Activated CD4-positive, CD25-positive, alpha-beta regulatory T cell treated with anti-CD3 and anti-CD28 coated beads, Interleukin-2, amount 50 U/mL, for 24 hours (primary cell): ENCODE data around the gene KRT79.
A peak's percentile ranks its signal among the peaks of the same experiment; 100 is the strongest.
"Not testable (repeated sequence)": the region's sequence is repeated elsewhere in the genome, so short reads cannot be mapped to it uniquely, and the experiment has no call there.

Experiments
- ATAC-seq, 2 donors: fragments of 150-1000 bp; cut with Tn5 transposase; one replicate each; pipeline ENCODE4 v1.10.0; 2021; ENCODE audit warnings: mild to moderate bottlenecking in 1 of 2, moderate library complexity in 1 of 2

KRT79 gene

DNA sequence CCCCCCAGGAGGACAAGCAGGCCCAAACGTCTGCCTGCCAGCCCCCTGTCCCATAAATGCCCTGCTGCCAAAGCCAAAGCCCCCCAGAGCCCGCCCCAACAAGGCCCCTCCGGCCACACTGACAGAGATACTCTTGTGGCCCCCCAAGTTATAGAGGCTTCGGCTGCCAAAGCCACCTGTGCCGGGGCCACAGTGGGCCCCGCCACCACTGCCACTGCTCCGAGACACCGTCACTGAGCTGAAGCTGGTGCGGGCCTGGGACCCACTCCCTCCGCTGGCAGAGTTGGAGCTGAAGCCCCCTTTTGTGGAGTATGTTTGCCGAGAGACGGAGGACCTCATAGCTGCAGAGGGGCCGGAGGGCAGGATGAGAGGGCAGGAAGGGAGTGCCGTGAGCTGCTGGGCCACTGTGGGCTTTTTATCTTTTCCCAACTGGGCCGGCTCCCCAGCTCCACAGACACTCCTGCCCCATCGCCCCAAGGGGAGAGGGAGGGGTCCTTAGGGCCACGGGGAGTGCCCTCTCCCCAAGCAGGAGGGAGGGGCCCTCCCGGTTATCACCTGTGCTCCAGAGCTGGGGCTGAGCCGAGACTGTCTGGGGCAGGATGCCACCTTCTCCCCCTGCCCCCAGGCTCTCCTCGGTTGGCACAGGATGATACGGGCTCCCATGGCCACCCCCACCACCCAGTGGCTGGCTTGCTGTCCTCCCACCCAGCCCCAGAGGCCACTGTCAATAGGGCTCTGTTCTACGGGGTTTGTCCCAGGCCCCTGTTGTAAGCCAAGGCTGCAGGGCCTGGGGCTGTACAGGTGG lies at the start of gene KRT79:
Gene KRT79 (minus strand): TSS at position 390 of the 805 bp plus-strand sequence. CDS start 51 bp downstream, at position 339.
- ATAC-seq, result no peak

DNA sequence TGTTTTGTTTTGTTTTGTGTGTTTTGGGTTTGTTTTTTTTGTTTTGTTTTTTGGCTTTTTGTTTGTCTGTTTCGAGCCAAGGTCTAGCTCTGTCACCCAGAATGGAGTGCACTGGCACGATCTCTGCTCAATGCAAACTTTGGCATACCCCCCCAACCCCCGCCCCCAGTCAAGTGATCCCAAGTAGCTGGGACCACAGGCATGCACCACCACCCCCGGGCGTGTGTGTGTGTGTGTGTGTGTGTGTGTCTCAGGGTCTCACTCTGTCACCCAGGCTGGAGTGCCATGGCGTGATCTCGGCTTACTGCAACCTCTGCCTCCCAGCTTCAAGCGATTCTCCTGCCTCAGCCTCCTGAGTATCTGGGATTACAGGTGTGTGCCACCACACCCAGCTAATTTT lies 46.4 kb upstream of the KRT79 start:
- not testable (repeated sequence) for ATAC-seq

DNA sequence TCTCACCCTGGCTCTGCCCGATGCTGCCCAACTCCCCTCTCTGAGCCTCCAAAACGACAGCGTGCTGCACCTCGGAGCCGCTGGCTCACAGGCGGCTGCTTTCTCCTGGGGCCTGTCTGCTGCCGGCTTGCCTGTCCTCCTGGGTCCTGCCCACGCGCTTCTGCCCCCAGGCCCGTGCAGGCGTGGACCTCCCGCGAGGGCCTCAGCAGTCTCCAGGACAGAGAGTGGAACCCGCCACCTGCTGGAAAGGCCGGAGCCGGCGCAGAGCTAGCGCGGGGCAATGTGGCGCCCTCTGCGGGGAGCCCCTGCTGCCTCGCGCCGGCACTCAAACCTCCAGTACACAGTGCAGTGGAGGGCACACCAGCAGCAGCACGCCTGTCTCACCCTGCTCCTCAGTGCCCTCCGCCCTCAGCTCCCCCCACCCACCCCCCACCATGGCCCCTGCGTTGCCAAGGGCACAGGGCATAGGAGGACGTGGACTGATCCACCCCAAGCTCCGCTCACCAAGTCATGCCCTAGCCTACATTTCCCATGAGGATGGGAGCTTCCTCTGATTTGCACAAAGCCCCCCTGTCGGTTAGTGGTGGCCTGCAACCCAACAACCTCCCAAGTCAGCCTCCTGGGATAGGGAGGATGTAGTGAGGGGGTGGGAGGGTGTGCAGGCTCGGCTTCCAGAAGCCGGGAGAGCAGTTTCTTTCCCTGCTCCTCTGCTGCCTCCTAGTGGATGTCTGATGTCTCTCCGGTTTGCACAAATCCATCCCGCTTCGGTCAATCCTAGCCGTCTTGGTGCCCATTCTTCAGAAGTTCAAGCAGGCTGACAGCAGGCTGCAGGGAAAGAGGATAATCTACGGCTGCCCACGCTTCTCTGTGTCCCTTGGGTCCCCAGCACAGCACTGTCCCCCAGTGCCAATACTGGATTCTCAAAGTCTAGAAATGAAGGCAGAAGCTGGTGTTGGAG lies 45.6 kb upstream of the KRT79 start:
- peak; percentile 89 to 90 for ATAC-seq

DNA sequence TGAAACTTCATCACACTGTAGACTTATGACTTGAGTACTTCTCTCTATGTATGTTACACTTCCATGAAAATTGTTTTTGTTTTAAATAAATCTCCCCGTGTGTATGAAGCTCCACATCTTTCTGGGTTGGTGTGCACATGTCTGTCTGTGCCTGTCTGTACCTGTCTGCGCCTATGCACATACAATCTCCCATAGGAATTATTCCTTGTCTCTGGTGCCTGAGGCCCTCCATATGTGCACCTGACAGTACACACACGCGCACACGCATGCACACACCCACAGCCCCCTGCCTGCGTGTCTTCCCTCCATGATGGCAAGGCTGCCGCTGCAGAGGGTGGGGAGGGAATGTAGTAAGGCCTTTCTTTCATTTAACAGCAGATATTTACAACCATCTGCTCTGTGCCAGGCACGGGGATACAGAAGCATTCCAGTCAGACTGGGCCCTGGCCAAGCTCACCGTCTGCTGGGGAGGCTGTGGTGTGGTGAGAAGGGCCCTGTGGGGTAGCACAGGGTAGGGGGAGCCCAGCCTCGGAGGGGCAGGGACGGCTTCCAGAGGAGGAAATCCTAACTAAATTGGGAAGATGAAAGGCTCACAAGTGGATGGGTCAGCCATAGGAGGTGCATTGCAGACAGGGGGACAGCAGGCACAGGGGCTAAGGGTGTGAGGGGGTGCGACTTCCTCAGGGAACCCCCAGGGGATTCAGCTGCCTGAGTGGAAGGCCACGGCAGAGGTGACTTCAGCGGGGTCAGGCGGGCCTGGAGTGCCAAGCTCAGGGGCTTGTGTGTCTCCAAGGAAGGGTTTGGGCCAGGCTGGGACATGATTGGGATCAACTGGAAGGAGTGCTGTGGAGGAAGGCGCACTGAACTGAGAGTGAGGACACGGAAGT lies 44.6 kb upstream of the KRT79 start:
- no peak for ATAC-seq

DNA sequence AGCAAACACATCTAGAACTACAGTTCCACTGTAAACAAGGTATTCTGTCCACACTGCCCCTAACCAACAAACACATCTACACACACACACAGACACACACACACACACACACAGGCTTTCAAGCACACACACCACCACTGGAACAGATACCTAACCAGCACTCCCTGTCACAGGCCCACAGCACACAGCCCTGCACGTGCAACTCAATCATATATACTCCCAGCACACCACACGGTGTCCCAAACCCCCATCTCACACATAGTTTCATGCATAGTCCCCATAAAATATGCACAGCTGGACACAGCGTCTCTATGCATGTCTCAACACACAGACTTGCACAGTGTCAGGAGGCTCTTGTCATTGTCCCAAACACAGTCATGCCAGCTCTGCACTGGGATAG lies 43.1 kb upstream of the KRT79 start:
- no peak for ATAC-seq

DNA sequence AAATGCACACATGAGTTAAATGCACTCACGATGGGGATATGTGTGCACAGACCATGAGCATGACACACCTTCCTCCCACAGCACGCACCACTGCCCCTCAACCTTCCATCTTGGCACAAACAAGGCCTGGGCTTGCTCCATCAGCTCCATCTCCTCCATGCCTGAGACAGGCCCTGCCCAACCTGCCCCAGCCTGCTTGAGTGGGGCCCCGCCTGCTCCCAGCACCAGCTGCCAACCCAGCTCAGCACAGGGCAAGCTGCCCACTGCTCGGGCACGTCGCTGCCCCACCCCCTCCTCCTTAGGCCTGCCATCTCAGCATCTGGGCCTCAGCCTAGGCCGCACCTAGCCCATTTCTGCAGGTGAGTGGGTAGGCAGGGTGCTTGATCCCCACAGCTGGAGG lies 42.3 kb upstream of the KRT79 start:
- ATAC-seq, result no peak

DNA sequence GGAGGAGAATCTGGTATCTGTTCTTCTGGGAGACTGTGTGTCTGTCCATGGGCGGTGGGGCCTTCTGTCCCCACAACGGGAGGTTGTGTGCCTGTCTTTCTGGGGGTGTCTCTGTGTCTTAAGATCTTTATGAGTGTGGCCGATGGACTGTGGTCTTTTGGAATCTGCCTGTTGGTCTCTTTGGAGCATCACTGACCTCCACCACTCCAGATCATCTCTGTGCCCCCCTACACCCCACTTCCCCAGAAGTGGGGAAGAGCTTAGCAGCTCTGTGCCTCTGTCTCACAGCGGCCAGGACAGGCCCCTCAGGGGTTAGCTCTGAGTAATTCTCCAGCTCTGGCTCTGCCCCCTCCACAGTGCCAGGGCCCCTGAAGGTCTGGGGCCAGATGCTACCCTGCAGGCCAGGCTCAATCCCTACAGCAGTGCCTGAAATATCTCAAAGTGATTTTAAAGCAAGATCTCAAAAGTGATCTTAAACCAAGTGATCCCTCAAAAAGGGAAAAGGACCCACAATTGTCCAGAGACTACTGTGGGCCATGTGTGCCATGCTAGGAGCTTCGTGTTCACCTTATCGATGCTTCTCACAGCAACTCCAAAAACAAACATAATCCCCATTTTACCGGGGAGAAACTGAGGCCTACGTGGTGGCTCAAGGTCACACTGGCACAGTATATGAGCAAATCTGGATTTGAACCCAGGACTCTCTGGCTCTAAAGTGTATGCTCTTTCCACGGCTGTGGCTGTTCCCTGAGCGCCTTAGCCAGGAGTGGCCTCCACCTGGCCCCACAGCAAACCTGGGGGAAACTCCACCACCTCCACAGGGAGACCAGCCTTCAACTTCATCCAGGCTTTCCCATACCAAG lies 40.7 kb upstream of the KRT79 start:
- no peak for ATAC-seq

DNA sequence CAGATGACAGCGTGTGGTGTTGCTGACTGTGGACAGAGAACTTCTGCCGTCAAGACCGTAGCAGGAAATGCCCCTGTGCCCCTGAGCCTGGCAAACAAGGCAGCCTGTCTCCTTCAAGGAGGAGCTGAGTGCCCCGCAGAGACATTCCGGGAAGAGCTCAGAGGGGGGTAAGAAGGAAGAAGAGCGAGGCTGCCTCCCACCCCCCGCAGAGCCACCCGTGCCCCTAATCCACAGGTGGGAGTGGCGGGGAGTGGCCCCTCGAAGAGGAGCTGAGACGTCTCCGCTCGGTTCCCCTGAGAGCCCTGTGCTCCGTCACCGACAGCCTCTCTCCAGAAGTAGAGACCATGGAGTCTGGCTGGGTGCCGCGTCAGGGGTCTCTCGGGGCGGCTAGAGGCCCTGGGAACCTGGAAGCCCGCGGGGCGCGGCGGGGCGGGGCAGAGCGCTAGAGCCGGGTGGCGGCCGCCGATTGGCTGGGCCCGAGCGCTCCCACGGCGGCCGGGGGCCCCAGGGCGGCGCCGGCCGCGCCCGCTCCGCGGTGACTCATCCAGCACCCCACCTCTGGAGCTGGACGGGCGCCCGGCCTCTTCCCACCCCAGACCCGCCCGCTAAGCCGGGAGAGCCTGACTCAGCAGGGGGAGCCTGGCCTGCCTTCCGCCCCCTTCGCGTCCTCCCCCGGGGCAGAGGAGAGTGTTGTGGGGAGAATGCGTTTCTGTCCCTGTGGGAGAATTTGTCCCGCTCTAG lies 39.9 kb upstream of the KRT79 start:
- ATAC-seq, result peak; percentile 72 to 74

DNA sequence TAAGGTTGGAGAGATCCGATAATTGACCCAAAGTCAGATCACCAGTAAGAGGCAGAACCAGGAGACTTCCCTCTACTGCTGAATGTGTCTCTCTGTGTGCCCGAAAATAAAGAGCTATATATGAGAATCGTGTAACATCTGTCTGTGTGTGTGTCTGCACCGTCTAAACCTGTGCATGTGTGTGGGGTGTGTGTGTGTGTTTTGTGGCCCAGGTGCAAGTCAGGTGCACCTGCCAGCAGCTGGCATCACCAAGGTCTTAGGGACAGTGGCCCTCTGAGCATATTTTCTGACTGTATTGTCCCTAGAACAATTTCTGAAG lies 39.4 kb upstream of the KRT79 start:
- no peak for ATAC-seq

DNA sequence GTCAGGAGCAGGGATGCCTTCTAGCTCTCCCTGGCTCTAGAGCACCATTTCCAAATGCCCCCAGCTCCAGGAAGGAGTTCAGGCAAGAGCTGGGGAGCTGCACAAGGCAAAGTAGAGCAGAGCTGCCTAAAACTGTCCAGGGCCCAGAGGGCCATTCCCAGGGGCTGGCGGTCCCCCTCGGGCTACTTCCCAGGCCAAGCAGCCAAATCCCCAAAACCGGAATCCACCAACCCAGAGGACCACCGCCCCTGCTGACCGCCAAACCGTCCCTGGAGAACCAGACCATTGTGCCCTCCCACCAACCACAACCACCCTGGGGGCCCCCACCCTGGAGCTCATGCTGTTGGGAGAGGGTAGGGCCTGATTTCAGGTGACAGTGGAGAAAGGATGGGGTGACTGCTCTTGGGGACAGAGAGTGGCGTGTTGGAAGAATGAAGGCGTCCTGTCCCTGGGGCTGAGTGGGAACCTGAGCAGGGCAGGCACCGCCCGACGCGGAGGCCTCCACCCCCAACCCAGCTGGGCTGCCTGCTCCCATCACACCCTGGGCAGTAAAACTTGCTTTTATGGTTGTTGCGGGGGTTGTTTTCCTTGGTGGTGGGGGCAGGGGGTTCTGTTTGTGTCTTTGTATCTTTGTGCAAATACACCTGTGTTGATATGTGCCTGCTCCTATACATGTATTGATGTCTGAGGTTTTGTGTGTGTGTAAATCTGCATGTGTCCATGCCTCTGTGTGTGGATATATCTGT lies 38.7 kb upstream of the KRT79 start:
- no peak for ATAC-seq

DNA sequence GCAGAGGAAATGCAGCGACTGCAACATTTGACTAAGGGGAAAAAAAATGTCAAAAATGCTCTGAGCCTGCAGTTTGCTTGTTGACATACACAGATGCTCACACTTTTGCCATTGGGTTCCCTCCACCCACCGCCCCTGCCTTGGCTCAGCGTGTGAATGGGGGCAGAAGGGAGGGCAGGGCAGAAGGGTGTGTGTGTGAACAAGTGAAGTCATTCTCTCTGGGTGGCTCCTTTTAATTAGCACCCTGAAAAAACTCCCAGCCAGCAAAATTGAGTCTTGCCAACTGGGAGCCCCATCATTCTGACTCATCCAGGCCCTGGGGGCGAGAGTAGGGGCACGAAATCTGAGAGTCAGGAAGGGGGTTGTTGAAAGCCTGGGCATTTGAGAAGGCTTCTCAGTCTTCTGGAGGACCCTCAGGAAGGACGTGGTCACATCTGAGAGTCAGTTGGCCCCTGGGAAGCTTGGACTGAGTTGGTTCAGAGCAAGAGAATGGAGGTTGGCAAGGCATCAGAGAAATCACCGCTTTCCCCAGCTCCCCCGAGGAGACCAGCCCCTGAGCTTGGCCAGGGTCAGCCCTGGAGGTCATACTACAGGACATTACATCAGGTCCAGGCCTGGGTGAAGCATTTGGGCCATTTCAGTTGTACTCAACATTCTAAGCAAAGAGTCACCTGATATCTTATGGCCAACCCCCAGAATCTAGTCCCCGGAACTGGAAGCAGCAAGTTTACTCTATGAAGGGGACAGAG lies 37.4 kb upstream of the KRT79 start:
- ATAC-seq, result no peak

DNA sequence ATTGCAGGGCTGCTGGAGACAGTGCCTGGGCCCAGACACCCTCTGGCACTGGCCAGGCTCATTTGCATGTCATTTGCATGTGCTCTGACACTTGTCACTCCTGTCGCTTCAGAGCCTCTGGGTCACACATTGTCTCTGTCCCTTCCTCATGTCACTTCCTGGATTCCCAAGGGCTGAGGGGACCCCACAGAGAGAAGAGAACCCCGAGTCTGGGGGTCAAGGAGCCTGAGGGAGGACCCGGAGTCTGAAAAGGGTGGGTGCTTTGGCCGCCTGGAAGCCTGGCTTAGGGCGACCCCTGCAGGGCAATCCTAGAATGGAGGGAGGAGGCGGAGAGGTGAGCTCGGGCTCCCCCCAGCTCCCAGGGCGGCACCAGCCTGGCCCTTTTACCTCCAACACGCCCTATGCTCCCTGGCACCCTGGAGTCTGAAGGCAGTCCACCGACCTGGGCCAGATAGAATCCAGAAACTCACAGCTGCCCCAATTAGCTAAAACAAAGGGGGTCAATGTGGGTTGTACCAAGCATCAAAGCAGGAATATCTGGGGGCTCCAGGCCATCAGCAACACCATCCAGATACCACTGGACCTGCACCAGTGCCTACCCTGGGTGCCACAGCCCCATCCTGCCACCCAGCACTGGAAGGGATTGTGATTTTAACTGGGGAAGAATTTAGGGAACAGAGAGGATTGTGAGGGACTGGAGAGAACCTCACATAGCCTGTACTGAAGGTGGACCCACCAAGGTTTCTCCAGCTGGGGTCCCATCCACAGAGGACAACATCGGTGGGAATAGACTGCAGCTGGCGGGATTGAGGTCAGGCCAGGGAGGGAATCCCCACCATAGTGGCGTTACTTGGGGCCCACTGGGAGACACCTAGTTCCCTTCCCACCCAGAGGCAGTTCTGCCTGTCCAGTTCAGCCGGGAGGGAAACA lies 36.5 kb upstream of the KRT79 start:
- peak; percentile 27 to 34 for ATAC-seq

DNA sequence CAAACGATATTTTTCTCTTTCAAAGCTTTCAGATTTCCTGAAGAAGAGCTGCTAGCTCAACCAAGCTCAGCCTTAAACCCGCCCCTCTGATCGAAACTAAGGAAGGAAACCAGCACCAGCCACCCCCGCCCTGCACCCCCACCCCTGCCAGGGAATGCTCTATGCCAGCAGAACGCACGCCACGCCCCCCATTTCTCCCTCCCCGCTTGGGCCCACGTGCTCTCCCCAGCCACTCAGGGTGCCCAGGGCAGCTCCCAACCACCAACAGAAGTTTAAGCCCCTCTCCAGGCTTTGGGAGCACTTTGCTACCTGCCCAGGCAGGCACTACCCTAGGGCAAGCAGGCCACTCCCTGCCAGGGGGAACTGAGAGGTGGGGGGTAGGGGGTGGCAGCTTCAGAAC lies 33.5 kb upstream of the KRT79 start:
- peak in 1 of 2 donors; percentile 21 for ATAC-seq

DNA sequence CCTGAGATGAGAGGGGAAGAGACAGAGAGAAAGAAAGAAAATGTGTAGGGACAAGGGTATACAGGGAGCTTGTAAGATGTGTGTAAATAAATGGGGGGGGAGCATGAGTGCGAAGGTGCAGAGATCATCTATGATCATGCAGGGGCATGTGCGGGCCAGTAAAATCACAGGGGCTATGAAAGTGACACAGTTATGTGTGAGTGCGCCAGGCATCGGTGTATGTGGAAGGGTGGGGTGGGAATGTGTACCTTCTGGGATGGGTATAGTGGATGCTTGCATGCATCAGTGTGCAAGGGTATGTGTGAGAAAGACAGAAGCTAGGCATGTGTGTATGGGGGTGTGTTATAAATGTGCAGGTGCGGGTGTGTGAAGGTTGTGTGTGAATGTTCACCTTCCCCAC lies 33.0 kb upstream of the KRT79 start:
- ATAC-seq, result no peak

DNA sequence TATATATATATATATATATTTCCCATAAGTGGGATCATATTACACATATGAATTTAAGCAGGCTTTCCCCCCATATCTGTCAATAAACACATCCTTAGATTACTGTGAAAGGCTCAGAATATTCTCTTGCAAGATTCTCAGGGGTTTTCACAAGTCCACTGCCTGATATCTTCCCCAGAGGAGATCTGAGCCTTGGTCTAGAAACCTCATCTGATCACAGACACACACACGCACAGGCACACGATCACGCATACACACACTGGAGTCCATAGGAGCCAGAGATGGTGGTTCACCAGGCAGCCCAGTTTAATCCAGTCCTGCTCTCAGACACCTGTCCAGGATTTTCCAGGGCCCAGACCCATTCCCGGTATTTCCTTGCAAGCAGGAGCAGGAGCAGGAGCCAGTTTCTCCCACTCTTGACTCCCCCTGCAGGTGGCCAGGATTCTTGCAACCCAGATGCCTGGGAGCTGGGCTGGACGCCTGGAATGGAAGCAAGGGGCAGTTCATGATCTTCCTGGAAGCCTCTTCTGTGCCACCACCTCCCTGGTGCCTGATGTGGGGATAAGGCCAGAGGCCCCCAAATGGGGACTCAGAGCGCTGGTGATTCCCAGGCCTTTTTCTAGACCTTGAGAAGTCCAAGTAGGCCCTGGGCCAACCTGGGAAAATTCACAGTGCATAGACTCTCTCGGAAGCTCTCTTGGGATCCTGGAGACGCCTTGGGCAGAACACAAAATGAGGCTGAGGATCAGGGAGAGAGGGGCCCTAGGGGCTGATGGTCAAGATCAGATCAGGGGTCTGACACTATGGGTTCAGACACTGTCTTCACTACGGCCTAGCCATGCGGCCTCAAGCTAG lies 31.2 kb upstream of the KRT79 start:
- no peak for ATAC-seq

DNA sequence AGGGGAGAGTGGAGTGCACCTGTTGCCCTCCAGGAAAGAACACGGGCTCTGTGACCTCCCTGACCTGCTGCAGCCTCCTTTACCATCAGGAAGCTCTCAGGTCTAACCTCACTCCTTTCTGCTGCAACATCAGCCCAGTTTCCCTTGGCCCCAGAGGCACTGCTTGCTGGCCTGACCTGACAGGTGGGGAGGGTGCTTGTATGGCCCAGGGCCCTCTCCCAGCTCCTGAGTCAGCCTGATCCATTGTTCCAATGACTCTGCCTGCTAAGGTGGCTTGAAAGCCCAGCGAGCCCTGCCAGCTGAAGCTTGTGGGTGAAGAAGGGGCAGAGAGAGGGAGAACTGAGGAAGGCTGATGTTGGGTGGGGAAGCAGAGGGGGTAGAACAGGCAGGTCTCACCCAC lies 27.9 kb upstream of the KRT79 start:
- ATAC-seq, result no peak

DNA sequence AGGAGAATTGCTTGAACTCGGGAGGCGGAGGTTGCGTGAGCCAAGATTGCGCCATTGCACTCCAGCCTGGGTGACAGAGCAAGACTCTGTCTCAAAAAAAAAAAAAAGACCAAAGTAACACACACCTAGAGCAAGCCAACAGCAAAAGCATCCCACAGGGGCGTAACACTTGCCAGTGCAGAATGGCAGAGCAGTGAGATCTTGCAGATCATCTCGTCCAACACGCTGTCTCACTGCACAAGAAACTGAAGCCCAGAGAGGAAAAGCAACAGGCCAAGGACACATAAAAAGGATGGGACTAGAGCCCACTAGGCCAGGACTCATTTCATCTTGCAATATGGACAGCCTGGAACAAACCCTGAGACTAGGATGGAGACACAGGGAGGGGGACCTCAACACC lies 27.4 kb upstream of the KRT79 start:
- ATAC-seq, result no peak
